GM18870 (cell line): ENCODE measurements around the gene YPEL4.

Experiments
- ATAC-seq: cut with Tn5 transposase; IDR thresholded peaks from one replicate; pipeline ENCODE4 v1.9.1; 2021; ENCODE audit warnings: moderate library complexity; ENCODE audit not compliant: unreplicated experiment

YPEL4 gene

GRCh38 chr11:57596266-57596885 lies 53.3 kb downstream of the YPEL4 start:
- no peak for ATAC-seq
